GM13976 (cell line): ENCODE data around the gene NEGR1.

Experiments used
- DNase-seq: peaks from one replicate; pipeline ENCODE4 v3.0.0; 2012; ENCODE audit warnings: low spot score
- in situ Hi-C: fragments of 300-500 bp; cut with MboI; formaldehyde crosslinking; loops from one replicate; pipeline ENCODE4 v1.12.0; 2022; ENCODE audit warnings: low sequenced_read_pairs, mixed read lengths, inconsistent platforms; ENCODE audit not compliant: unreplicated experiment
- TF ChIP-seq, protein P1 (sequence below): IDR thresholded peaks from 2 replicates; pipeline ENCODE4 v1.5.1; 2012; ENCODE audit warnings: borderline replicate concordance, mild to moderate bottlenecking; ENCODE audit not compliant: insufficient read depth; ENCODE audit errors: extremely low read depth, missing control alignments, control extremely low read depth

Gene NEGR1

DNA sequence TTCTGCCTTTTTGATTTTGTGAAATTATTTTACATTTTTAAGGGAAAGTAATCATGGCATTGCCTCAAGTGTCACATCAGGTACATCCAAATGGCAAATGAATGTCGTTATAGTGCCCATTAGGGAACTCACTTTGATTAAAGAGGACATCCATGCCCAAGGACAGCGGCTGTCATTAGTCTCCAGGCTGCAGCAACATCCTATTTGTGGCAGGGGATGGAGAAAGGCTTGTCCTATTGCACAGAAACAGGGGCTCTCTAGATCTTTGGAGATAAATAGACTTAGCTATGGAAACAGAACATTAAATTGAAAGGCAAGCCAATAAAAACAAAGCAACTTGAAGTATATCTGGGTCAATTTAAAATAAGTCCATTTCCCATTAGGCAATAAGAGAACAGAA, 439.3 kb downstream of the NEGR1 start:
- TF ChIP-seq, protein P1, sequence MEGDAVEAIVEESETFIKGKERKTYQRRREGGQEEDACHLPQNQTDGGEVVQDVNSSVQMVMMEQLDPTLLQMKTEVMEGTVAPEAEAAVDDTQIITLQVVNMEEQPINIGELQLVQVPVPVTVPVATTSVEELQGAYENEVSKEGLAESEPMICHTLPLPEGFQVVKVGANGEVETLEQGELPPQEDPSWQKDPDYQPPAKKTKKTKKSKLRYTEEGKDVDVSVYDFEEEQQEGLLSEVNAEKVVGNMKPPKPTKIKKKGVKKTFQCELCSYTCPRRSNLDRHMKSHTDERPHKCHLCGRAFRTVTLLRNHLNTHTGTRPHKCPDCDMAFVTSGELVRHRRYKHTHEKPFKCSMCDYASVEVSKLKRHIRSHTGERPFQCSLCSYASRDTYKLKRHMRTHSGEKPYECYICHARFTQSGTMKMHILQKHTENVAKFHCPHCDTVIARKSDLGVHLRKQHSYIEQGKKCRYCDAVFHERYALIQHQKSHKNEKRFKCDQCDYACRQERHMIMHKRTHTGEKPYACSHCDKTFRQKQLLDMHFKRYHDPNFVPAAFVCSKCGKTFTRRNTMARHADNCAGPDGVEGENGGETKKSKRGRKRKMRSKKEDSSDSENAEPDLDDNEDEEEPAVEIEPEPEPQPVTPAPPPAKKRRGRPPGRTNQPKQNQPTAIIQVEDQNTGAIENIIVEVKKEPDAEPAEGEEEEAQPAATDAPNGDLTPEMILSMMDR = no peak
- in situ Hi-C loops = no loop called here
- DNase-seq = no peak

DNA sequence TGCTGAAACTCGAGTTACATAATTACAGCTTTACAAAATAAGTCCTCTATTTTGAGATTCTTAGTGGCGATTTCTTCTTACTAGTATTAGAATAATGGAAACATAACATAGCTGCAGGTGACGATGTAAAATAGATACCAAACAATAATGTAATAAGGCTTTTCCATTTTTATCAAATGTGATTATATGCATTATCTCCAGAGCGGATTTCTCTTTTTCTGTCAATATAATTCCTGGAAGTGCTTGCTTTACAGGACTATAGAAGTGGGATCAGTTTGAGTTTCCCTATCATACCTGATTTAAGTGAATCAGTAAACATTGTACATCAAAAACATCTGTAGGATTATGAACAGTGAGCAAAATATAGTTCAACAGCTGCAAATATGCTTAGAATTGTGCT, 442.5 kb downstream of the NEGR1 start:
- in situ Hi-C loops = no loop called here
- TF ChIP-seq, protein P1 = no peak
- no peak for DNase-seq

DNA sequence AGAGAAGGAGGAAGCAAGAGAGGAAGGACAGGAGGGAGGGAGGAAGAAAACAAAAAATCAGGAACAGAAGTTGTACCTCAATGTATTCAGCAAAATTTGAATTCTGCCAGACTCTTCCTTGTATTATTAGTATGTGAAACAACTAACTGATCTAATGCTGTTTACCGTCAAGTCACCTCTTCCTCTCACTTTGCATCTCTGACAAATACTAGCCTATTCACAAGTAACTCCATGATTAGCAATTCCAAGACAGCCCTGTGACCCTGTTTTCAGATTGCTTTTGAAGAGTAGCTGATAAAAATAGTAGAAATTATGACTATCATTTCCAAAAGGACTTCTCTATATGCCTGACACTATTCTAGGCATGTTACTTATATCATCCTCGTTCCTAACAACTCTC, 445.4 kb downstream of the NEGR1 start:
- in situ Hi-C loops = no loop called here
- TF ChIP-seq, protein P1 = no peak
- DNase-seq = no peak

DNA sequence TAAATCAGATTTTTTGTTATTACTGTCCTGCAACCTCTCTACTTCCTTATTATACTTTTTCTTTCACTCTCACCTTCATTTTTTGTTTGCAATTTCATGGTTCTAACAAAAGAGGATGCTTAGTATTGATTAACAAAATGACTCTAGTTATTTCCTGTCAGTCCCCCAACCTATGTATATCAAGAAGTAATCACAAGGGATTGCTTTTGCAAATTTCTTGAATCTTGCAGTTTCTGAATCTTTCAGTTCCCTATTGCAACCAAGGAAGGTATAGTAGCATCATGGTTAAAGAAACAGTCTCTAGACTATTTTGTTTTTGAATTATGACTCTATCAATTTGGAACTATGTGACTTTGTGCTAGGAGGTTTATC, 446.9 kb downstream of the NEGR1 start:
- no peak for DNase-seq
- TF ChIP-seq, protein P1 = no peak
- in situ Hi-C loops = no loop called here

DNA sequence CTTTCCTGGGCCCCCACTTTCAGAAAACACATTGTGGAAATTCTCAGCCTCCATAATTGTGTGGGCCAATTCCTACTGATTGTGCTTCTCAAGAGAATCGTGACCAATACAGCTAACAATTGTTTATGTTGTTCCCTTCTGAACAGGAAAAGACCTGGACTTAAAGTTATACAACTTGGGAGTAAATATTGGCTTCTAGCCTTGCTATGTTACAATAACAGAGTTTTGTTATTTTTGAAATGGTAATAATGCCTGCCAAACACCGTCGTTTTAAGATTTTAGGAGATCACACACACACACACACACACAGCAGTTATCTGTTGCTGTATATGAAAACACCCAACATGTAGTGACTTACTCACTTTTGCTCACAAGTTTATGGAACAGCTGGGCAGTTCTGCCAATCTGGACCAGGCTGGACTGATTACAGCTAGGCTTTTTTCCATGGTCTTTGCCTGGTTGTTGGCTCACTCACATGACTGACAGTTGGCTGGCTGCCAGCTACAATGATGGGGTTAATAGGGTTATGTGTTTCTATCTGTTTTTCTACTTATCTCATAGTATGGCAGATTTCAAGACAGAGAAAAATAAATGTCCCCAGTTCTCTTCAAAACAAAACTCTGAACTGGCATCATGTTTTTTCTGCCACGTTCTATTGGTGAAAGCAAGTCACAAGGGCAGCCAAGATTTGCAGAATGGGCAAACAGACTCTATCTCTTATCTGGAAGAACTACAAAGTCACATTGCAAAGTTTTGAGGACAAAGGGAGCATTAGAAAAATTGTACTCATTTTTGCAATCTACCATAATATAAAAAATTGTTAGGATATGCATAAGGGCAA, 447.5 kb downstream of the NEGR1 start:
- in situ Hi-C loops = no loop called here

DNA sequence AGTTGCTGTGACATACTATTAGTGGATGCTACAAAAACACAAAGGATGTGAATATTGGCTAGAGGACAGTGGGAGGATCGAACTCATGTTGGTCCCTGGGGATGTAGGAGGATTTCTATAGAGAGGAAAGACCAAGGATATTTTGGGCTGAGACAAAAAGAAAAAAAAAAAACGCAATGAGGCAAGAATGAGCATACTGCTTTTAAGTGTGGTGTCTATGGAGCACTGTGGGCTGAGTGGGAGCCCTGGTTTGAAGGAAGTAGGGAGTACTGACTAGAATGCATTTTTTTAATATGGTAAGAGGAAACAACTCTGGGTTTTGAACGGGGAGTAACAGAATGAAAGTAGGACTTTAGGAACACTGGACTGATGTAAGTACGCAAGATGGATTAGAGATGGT, 450.7 kb downstream of the NEGR1 start:
- in situ Hi-C loops = no loop called here
- TF ChIP-seq, protein P1 = no peak

More for the DNA sequence above, 447.5 kb downstream of the NEGR1 start:
- DNase-seq = no peak
- TF ChIP-seq, protein P1 = no peak

More for the DNA sequence above, 450.7 kb downstream of the NEGR1 start:
- DNase-seq = no peak
